GM18867 (cell line): ENCODE data around the gene ABHD12.
"Not testable (repeated sequence)": the region's sequence is repeated elsewhere in the genome, so short reads cannot be mapped to it uniquely, and the experiment has no call there.

Experiments
- ATAC-seq: cut with Tn5 transposase; IDR thresholded peaks from one replicate; pipeline ENCODE4 v1.9.1; 2021; ENCODE audit warnings: mild to moderate bottlenecking, moderate library complexity; ENCODE audit not compliant: unreplicated experiment

Gene ABHD12

GRCh38 chr20:25390538-25391528, at the start of gene ABHD12:
TSS of gene ABHD12 (minus strand) at chr20:25390835. CDS start at chr20:25390703, 132 bp downstream.
- ATAC-seq: peak; percentile 87

DNA sequence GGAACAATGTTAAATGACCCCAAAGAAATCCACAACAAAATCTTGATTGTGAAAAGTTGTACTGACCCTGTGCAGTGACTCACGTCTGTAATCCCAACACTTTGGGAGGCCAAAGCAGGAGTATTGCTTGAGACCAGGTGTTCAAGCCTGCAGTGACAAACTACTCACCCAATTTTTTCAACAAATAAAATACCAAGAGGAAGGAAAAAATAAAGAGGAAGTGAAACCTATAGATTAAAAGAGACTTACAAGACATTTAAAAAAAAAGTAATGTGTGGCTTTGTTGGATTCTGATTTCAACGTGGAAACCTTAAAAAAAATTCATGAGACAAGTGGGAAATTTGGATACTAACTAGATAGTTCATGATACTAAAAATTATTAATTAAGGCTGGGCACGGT, 48.7 kb upstream of the ABHD12 start:
- peak; percentile 59 for ATAC-seq

- no peak for ATAC-seq
Observed at GRCh38 chr20:25437153-25437581, 46.5 kb upstream of the ABHD12 start.

DNA sequence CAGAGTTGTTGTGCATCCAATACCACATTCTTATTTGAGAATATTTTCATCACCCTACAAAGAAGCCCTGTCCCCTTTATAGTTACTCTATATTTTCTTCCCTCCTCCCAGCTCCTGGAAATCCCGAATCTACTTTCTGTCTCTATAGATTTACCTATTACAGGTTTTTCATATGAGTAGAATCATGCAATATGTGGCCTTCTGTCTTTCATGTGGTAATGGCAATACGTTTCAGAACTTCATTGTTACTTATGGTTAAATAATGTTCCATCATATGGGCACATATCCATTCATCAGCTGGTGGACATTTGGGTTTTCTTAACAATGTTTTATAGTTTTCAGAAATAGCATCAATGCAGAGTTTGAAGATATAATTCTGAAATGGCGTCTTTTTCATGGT, 33.9 kb upstream of the ABHD12 start:
- ATAC-seq: no peak

DNA sequence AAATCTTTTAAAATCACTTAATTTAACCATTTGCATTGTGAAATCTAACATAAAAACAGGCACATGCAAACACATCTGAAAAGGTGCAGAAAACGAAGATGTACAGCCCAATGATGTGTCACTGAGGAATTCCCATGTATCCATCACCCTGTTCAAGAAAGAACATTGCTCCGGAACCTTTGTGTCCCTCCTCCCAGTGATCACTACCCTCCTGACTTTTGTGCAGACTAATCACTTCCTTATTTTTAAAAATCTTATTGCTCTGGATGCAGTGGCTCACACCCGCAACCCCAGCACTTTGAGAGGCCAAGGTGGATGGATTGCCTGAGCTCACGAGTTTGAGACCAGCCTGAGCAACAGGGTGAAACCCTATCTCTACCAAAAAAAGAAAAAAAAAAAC, 31.4 kb upstream of the ABHD12 start:
- no peak for ATAC-seq

GRCh38 chr20:25421102-25421501, 30.5 kb upstream of the ABHD12 start:
- no peak for ATAC-seq

- ATAC-seq: no peak
Observed at GRCh38 chr20:25418776-25419175, 28.1 kb upstream of the ABHD12 start.

DNA sequence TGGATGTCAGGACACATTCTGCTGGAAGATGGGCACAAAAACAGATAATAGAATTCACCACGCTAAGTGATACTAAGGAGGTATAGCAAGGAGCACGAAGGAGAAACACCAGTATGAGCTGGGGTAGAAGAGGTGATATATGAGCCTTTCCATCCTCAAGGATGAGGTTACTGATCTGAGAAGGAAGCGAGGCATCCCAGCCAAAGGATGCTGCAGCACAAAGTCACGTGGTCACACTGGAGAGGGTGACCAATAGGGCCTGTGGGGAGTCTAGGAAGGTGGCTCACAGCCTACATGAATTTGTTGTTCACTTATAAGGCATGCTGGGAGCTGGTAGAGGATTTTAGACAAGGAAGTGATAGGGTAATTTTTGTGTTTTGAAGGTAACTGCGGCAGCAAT, 18.3 kb upstream of the ABHD12 start:
- ATAC-seq: no peak

DNA sequence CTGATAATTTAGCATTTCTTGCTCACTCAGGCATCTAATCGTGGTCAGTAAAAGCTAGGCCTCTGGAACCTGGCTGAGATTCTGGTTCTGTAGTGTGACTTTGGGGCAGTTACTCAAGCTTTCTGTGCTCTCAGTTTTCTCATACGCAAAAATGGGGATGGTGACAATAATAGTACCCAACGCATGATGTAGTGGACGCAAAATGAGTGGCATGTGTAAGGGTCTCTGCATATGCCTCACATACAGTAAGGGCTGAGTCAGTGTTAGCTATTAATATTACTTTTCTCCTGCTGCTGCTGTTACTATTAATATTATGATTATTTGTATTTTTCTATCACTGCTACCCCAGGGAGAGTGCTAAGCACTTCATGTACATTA, 17.5 kb upstream of the ABHD12 start:
- ATAC-seq: no peak

- peak; percentile 90 for ATAC-seq
Observed at GRCh38 chr20:25407311-25408169, 16.9 kb upstream of the ABHD12 start, which contains the start of gene GINS1. TSS of gene GINS1 (plus strand) at chr20:25407673. CDS start at chr20:25407821, 148 bp downstream.

- no peak for ATAC-seq
Observed at GRCh38 chr20:25402583-25402982, 11.9 kb upstream of the ABHD12 start.

DNA sequence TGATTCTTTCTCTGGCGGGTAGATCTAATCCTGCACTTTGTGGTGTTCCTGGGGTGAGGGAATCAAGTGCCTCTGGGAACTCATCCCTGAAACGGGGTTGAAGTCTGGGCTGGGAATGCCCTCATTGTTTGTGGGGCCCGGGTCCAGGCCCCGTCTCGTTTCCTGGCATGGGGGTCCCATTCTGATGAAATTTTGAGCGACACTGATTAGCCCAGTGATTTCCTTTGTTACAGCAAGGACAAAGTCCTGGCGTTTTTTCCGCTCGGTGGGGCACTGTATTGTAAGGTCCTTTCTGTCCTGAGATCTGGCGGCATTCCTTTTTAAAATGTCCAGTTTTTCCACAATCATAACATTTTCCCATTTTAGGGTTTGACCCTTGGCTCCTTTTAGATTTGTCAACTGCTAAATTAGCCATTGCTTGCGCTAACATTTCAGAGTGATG, 9.7 kb upstream of the ABHD12 start:
- not testable (repeated sequence) for ATAC-seq

DNA sequence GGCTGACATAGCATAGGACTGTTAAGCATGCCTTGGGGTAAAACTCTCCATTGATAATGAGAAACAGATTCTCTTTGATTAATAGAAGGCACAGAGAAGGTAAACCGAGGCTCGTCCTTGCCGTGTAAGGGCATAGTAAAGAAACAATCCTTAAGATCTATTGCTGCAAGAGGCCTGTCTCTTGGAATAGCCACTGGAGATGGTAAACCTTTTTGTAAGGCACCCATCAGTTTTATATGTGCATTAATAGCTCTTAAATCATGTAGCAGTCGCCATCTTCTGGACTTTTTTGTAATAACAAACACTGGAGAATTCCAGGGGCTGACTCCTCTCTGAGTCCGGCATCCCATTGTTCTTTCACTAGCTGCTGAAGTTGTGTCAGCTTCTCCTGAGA, 8.4 kb upstream of the ABHD12 start:
- no peak for ATAC-seq

- ATAC-seq: no peak
Observed at GRCh38 chr20:25398376-25399036, 7.9 kb upstream of the ABHD12 start.

- no peak for ATAC-seq
Observed at GRCh38 chr20:25397821-25398220, 7.2 kb upstream of the ABHD12 start.

DNA sequence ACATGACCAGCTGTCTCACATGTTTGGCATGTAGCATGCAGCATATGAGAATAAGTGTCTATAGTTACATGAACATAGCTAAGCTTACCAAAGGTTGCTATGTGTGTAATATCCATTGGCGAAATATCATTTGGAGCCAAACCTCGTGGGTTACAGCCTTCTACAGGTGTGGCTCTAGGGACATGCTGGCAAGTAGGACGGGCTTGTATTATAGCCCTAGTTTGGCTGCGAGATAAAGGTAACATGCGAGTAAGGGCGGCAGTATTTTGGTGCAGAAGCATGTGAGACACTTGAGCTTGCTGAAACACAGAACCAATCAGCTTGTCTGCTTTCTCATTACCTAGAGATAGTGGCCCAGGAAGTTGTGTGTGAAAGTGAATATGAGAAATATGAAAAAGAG, 6.5 kb upstream of the ABHD12 start:
- no peak for ATAC-seq

GRCh38 chr20:25394996-25395395, 4.4 kb upstream of the ABHD12 start:
- no peak for ATAC-seq

GRCh38 chr20:25394276-25394675, 3.6 kb upstream of the ABHD12 start:
- no peak for ATAC-seq

- peak; percentile 33 for ATAC-seq
Observed at GRCh38 chr20:25389858-25390537, 637 bp downstream of the ABHD12 start.

DNA sequence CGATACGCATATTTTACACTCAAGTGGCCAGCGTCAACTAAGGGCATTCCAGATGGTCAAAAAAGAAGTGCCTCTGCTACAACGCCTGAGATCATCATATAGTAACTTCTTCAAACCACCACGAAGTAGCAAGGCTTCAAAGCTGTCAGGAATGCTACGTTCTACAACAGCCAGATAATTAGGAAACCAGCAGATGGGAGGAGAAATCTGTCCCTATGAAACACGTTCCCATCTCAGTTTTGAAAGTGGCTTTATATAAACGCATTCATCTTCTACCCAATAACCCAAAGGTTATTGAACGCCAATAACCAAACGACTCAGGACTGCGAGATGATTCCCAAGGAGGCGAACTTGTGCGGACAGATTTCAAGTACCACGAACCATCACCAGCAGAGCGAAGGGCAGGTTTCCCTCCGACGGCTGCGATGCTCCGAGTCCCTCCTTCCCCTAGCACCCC, 1.2 kb downstream of the ABHD12 start:
- no peak for ATAC-seq
